Mesendoderm (in vitro differentiated cells): Measurements from ENCODE around the gene ARMCX5.
A peak's percentile ranks its signal among the peaks of the same experiment; 100 is the strongest.

Source experiments
- DNase-seq: peaks from one replicate; pipeline ENCODE4 v3.0.0; 2013
- H2AK5ac ChIP-seq: 2 replicates; pipeline ENCODE4 v1.6.1; 2013; ENCODE audit warnings: low read length, inconsistent platforms
- H2BK120ac ChIP-seq: 2 replicates; pipeline ENCODE4 v1.6.1; 2013; ENCODE audit warnings: low read depth, mild to moderate bottlenecking, low read length, moderate library complexity, mixed read lengths
- H2BK15ac ChIP-seq: replicated peaks from 2 replicates; pipeline ENCODE4 v1.6.1; 2013; ENCODE audit warnings: low read depth, mild to moderate bottlenecking, moderate library complexity
- H2BK5ac ChIP-seq: 2 replicates; pipeline ENCODE4 v1.6.1; 2013; ENCODE audit warnings: low read length, inconsistent platforms
- H3K18ac ChIP-seq: 2 replicates; pipeline ENCODE4 v1.6.1; 2013; ENCODE audit warnings: mild to moderate bottlenecking, low read length, mixed read lengths
- H3K23ac ChIP-seq: one replicate; pipeline ENCODE4 v1.6.1; 2013; ENCODE audit warnings: low read length
- H3K27ac ChIP-seq: 2 replicates; pipeline ENCODE4 v1.5.1; 2013; ENCODE audit warnings: low read depth, mild to moderate bottlenecking, inconsistent platforms, low read length, moderate library complexity
- H3K27me3 ChIP-seq: 2 replicates; pipeline ENCODE4 v1.6.1; 2013; ENCODE audit warnings: low read length, control low read depth, mild to moderate bottlenecking, inconsistent platforms; ENCODE audit not compliant: insufficient read depth, poor library complexity
- H3K36me3 ChIP-seq: 2 replicates; pipeline ENCODE4 v1.6.1; 2013; ENCODE audit warnings: low read length, inconsistent platforms; ENCODE audit not compliant: control insufficient read depth, insufficient read depth
- H3K4ac ChIP-seq: one replicate; pipeline ENCODE4 v1.6.1; 2013; ENCODE audit warnings: low read depth, mild to moderate bottlenecking, low read length, moderate library complexity
- H3K4me1 ChIP-seq: 2 replicates; pipeline ENCODE4 v1.6.1; 2013; ENCODE audit warnings: low read depth, low read length, inconsistent platforms; ENCODE audit not compliant: control insufficient read depth
- H3K4me2 ChIP-seq: 2 replicates; pipeline ENCODE4 v1.6.1; 2013; ENCODE audit warnings: low read length
- H3K4me3 ChIP-seq: 2 replicates; pipeline ENCODE4 v1.5.1; 2013; ENCODE audit warnings: mild to moderate bottlenecking, low read length
- H3K56ac ChIP-seq: one replicate; pipeline ENCODE4 v1.6.1; 2013; ENCODE audit warnings: low read length
- H3K79me1 ChIP-seq: 2 replicates; pipeline ENCODE4 v1.6.1; 2013; ENCODE audit warnings: low read length, inconsistent platforms
- H3K79me2 ChIP-seq: 2 replicates; pipeline ENCODE4 v1.6.1; 2013; ENCODE audit warnings: mild to moderate bottlenecking, low read length; ENCODE audit not compliant: control insufficient read depth, insufficient read depth
- H3K9ac ChIP-seq: 2 replicates; pipeline ENCODE4 v1.6.1; 2013; ENCODE audit warnings: low read length, inconsistent platforms
- H4K5ac ChIP-seq: one replicate; pipeline ENCODE4 v1.6.1; 2013; ENCODE audit warnings: low read length
- H4K8ac ChIP-seq: one replicate; pipeline ENCODE4 v1.6.1; 2013; ENCODE audit warnings: low read depth, mild to moderate bottlenecking, control low read depth, low read length, moderate library complexity
- WGBS: extraction: QIAGEN DNeasy Blood & Tissue Kit; methylation state at CpG from one replicate; pipeline ENCODE4 v1.1.7; 2013; ENCODE audit warnings: low lambda C conversion rate, missing lambda C conversion rate; ENCODE audit not compliant: insufficient coverage; ENCODE audit errors: extremely low coverage; 5-methylcytosine and 5-hydroxymethylcytosine counted together

The ARMCX5 gene

DNA sequence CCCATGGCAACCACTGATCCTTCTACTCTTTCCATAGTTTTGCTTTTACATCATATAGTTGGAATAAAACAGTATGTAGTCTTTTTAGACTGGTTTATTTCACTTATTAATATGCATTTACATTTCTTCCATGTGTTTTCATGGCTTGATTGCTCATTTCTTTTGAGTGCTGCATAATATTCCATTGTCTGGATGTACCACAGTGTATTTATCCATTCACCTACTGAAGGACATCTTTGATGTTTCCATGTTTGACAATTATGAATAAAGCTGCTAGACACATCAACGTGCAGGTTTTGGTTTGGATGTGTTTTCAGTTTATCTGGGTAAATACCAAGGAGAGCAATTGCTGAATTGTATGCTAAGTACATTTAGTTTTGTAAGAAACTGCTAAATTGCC, 38.2 kb downstream of the ARMCX5 start:
- Histone ChIP-seq H3K56ac (no peak overlapping the region), H2BK120ac (no peak overlapping the region), H3K4me1 (no peaks in the 10 kb centered on the region), H2BK5ac (no peak overlapping the region), H3K27ac (no peak overlapping the region), H3K4ac (no peak overlapping the region), H4K8ac (no peak overlapping the region), H3K18ac (no peak overlapping the region), H3K4me2 (no peak overlapping the region), H3K36me3 (no peaks in the 10 kb centered on the region), H3K23ac (no peak overlapping the region), H3K27me3 (no peaks in the 10 kb centered on the region), H2AK5ac (no peak overlapping the region), H3K4me3 (no peak overlapping the region), H2BK15ac (no peak overlapping the region), H3K9ac (no peak overlapping the region), H4K5ac (no peak overlapping the region), H3K79me2 (no peaks in the 10 kb centered on the region), H3K79me1 (no peaks in the 10 kb centered on the region)
- WGBS = no CpG with 5 or more reads among the region's 1 CpG
- no peak for DNase-seq

DNA sequence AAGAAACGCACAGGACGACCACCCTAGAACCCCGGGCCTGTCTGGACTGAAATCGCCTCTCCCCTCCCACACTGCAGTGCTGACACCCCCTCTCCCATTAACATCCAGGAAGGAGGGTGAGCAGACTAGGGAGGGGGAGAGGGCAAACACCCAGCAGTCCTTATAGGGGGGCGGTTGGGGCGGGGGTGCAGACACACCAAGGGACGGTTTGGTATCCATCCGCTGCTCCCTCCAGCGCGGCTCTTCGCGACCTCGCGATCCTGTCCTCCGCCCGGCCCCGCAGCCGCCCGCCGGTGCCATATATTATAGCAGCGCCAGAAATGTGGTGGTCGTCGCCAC, 51.6 kb downstream of the ARMCX5 start:
- H3K9ac ChIP-seq = no peak overlapping the region
- DNase-seq = no peak
- no peak overlapping the region for H4K5ac ChIP-seq
- H3K4ac ChIP-seq = no peak overlapping the region
- H3K4me2 ChIP-seq = peak overlapping the region; percentile 29
- no peaks in the 10 kb centered on the region for H3K27me3 ChIP-seq
- no peak overlapping the region for H3K27ac ChIP-seq
- no peak overlapping the region for H3K23ac ChIP-seq
- no peak overlapping the region for H3K56ac ChIP-seq
- WGBS = no CpG with 5 or more reads among the region's 23 CpGs
- no peaks in the 10 kb centered on the region for H3K79me2 ChIP-seq
- H3K79me1 ChIP-seq = no peaks in the 10 kb centered on the region
- no peak overlapping the region for H2BK5ac ChIP-seq
- H3K4me3 ChIP-seq = no peak overlapping the region
- H3K36me3 ChIP-seq = no peaks in the 10 kb centered on the region
- H2BK120ac ChIP-seq = no peak overlapping the region
- no peak overlapping the region for H4K8ac ChIP-seq
- H2BK15ac ChIP-seq = no peak overlapping the region
- no peak overlapping the region for H2AK5ac ChIP-seq
- H3K4me1 ChIP-seq = no peaks in the 10 kb centered on the region
- H3K18ac ChIP-seq = no peak overlapping the region

DNA sequence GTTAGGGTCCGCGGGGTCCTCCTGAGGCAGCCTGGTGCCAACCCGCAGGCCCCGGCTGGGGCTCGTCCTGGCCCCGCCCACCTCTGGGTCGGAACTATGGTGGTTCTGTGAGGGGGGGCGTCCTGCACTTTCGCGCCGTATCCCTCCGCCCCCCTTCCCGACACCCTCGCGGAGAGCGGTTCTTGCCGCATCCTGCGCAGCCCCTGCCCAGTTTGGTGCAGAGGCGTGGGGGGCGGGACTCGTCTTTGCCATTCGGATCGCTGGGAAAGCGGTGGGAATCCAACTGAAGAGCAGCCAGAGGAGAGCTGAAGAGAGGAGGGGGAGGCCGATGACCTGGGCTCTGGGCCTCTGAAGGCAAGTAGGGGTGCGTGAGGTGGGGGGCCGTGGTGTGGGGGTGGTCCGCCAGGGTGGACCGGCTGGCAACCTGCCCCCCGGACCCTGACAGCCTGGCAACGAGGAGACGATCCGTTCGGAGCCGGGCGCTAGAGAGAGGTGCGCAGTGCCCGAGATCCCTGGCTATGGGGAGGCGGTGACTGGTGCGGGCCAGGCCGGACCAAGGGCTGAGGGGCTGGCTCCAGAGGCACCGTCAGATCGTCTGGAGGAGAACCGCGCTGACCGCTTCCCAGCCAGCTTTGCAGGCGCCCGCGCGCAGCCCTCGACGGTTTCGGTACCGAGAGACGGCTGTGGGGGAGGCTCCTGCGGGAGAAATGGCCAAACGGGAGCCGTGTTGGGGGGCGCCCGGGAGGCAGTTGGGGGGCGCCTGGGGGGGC, 52.1 kb downstream of the ARMCX5 start, which contains the start of gene GPRASP1:
Gene GPRASP1 (plus strand): TSS at position 242 of the 770 bp plus-strand sequence. CDS start 2,431 bp downstream, outside the sequence.
- peak within 1 kb of the TSS; percentile 74 for H3K56ac ChIP-seq
- H4K5ac ChIP-seq = no peak within 1 kb of the TSS
- H3K4ac ChIP-seq = no peak within 1 kb of the TSS
- H3K27me3 ChIP-seq = no peaks in the 10 kb centered on the region
- H2BK120ac ChIP-seq = no peak within 1 kb of the TSS
- H3K27ac ChIP-seq = no peak within 1 kb of the TSS
- no peak within 1 kb of the TSS for H2BK5ac ChIP-seq
- H3K4me1 ChIP-seq = no peaks in the 10 kb centered on the region
- H3K4me3 ChIP-seq = no peak within 1 kb of the TSS
- H2BK15ac ChIP-seq = no peak within 1 kb of the TSS
- peak within 1 kb of the TSS; percentile 29 for H3K4me2 ChIP-seq
- no peak within 1 kb of the TSS for H4K8ac ChIP-seq
- WGBS = no CpG with 5 or more reads among the region's 61 CpGs
- no peaks in the 10 kb centered on the region for H3K36me3 ChIP-seq
- peak; percentile 59 for DNase-seq
- H3K23ac ChIP-seq = no peak within 1 kb of the TSS
- no peak within 1 kb of the TSS for H3K18ac ChIP-seq
- no peak within 1 kb of the TSS for H2AK5ac ChIP-seq
- peak within 1 kb of the TSS; percentile 55 for H3K9ac ChIP-seq
- H3K79me1 ChIP-seq = no peaks in the 10 kb centered on the region
- H3K79me2 ChIP-seq = no peaks in the 10 kb centered on the region

DNA sequence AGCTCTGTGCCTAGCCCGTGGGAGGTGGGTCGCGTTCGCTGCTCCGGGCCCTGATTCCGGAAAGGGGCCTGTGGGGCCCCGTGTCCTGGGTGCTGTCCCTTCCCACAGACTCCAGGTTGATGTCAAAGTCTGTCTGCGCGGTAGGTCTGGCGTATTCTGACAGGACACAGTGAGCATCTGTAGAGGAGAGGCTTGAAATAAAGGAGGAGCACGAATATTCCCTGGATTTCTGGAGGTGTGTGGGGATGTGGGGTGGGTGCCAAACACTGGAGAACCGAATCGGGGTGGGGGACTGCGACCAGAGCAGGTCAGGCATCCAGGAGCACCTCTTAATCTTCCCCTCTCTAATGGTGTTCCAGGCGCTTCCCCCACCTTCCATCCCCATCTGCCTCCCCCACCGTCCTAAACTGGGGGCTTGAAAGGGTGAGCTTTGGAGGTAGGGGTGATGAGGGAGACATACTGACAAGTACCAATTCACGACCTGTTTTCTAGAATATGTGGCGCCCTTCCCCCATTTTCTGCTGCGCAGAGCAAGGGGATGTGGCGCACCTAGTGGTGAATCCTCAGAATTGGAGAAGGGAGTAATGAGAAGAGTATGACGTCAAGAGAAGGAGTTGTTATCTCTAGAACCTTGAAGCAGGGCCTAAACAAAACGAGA, 52.8 kb downstream of the ARMCX5 start:
- no peaks in the 10 kb centered on the region for H3K36me3 ChIP-seq
- no peak overlapping the region for H2BK5ac ChIP-seq
- H2BK15ac ChIP-seq = no peak overlapping the region
- H3K4me2 ChIP-seq = peak overlapping the region; percentile 24
- H4K5ac ChIP-seq = no peak overlapping the region
- H3K4ac ChIP-seq = no peak overlapping the region
- H2BK120ac ChIP-seq = no peak overlapping the region
- no peaks in the 10 kb centered on the region for H3K79me1 ChIP-seq
- no peaks in the 10 kb centered on the region for H3K27me3 ChIP-seq
- no peak overlapping the region for H3K4me3 ChIP-seq
- no CpG with 5 or more reads among the region's 22 CpGs for WGBS
- H3K79me2 ChIP-seq = no peaks in the 10 kb centered on the region
- no peak overlapping the region for H3K56ac ChIP-seq
- no peak overlapping the region for H3K23ac ChIP-seq
- H2AK5ac ChIP-seq = no peak overlapping the region
- peak; percentile 55 for DNase-seq
- no peak overlapping the region for H3K27ac ChIP-seq
- no peaks in the 10 kb centered on the region for H3K4me1 ChIP-seq
- no peak overlapping the region for H4K8ac ChIP-seq
- no peak overlapping the region for H3K18ac ChIP-seq
- peak overlapping the region; percentile 29 for H3K9ac ChIP-seq
